Activated T-helper 1 cell treated with Interleukin-2 at 50 U/mL for 16 hours (primary cell): ENCODE results near the gene NHS.

Source experiments
- DNase-seq: peaks from one replicate; pipeline ENCODE4 v3.0.0-alpha.2; 2020; ENCODE audit warnings: low read depth

Gene NHS

GRCh38 chrX:17674601-17675000 lies 299.6 kb downstream of the NHS start:
- no peak for DNase-seq

DNA sequence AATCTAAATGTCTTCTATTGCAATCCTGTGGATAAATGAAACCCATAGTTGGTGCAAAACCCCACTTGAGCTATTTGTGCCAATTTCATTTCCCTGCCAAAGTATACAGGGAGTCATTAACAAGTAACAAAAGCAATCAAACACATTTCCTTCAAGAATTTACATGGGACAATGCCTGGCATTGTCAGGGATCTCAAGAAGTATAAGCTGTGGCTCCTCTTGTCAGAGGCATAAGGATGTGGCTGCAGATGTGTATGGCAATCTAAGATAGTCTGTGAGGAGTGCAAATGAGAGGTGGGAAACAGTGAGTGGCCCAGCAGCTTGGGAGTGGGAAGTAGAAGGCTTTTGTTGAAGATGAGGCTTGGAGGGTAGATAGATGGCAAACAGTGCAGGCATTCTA lies 304.3 kb downstream of the NHS start:
- DNase-seq: no peak

DNA sequence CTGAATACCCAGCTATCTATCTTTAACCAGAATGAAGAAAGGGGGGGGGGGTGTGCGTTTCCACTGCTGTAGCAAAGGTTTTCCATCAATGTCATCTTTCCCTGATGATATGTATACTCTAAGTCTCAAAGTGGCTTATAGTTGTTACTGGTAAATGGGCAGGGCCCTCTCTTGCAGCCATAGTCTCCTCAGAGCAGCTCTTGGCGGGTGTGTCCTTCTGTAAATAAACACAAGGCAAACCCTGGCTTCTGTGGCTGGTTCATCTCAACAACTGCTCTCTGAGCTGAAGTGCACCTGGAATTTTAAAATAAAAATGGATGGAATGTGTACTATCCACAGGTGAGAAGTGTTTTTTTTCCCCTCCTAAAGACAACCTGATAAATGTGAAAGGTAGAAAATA lies 304.8 kb downstream of the NHS start:
- DNase-seq: no peak

GRCh38 chrX:17680732-17681413 lies 305.9 kb downstream of the NHS start:
- no peak for DNase-seq

DNA sequence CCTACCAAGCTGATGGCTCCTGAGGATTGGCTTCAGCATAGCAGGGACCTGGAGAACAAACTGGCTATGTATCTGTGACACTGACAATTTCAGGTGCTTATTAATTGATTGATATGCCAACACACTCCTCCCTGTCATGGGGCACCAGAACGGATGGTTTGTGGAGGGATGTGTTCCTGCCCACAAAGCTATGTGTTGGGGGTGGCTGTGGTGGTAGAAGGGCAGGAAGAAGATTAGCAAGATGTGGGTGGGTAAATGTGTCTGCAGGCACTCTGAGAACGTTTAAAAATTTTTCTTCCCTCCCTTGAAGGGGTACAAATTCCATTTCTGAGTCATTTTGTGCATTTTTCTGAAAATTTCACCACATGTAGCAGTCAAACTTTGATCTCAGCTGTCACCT lies 307.3 kb downstream of the NHS start:
- DNase-seq: no peak

- no peak for DNase-seq
Observed at GRCh38 chrX:17685026-17685425, 310.0 kb downstream of the NHS start.

GRCh38 chrX:17687648-17688047 lies 312.6 kb downstream of the NHS start:
- DNase-seq: no peak

- DNase-seq: no peak
Observed at GRCh38 chrX:17689971-17690409, 315.0 kb downstream of the NHS start.

GRCh38 chrX:17692709-17693346 lies 317.8 kb downstream of the NHS start:
- DNase-seq: no peak

GRCh38 chrX:17697191-17697590 lies 322.2 kb downstream of the NHS start:
- DNase-seq: no peak

- DNase-seq: no peak
Observed at GRCh38 chrX:17700976-17701375, 326.0 kb downstream of the NHS start.

DNA sequence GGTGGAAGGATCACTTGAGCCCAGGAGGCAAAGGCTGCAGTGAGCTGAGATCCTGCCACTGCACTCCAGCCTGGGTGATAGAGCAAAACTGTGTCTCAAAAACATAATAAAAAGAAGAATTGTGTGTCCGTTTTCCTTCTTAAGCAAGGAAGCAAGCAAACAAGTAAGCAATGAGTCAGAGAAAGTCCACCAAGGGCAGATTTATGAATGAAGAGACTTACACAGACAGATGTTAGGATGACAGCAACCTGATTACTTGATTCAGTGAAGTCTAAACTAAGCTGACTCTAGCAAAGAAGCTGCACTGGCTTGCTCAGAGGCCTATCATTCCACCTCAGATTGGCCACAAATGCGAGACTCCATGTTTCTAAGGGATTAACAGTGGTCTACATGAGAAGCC lies 328.2 kb downstream of the NHS start:
- DNase-seq: no peak

GRCh38 chrX:17705211-17705610 lies 330.2 kb downstream of the NHS start:
- no peak for DNase-seq

DNA sequence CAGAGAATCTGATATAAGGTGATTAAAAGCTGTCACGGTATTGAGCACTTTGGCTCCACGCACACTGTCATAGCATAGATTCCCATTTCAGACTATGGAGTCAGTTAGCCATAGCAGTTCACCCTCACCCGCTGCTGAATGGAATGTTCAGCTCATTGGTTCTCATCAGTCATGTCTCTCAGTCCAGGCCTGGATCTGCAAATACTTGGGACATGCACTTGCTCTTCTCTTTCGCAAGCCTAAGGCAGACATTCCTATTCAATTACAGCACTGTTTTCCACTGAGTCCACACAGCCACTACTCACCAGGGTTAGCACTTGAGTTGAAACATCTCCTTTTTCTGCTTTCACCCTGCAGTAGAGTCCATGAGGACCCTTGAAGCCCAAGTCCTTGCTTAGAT lies 331.7 kb downstream of the NHS start:
- no peak for DNase-seq

GRCh38 chrX:17707731-17708130 lies 332.7 kb downstream of the NHS start:
- no peak for DNase-seq

GRCh38 chrX:17710871-17711301 lies 335.9 kb downstream of the NHS start:
- no peak for DNase-seq

DNA sequence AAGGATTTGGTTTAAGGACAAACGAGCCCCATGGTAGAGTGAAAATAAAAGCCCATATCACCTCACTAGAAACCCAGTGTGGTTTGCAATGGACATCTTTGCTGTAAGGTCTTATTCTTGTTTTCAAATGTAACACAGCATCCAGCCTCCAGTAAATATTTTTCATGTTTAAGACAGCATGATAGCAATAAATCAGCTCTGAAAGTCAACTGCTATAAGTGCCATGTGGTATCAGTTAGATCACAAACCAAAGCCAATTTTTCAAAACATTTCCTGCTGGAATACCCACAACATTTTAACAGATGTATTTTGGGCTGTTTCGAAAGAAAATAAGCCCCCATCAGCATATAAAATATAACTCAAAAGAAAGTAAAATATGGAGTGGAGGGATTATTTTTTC lies 338.3 kb downstream of the NHS start:
- DNase-seq: no peak

GRCh38 chrX:17718649-17719165 lies 343.7 kb downstream of the NHS start:
- DNase-seq: no peak

DNA sequence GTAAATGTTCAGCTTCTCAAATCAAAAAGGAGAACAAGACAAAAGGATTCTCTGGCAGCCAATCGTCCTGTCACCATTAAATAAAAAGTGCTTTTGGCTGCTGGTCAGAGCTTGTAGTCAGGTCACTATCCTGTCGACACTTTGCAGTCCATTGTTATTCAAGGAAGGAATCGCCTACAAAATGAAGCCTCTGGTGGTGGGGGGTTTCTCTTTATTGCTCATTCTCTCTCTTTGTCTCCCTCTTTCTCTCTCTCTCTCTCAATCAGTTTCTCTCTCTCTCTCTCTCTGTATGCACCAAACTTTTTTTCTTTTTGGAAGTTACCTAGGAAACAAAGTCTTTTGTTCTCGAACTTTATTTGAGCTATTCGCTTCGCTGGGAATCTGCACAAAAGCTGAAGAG lies 344.7 kb downstream of the NHS start:
- DNase-seq: no peak

DNA sequence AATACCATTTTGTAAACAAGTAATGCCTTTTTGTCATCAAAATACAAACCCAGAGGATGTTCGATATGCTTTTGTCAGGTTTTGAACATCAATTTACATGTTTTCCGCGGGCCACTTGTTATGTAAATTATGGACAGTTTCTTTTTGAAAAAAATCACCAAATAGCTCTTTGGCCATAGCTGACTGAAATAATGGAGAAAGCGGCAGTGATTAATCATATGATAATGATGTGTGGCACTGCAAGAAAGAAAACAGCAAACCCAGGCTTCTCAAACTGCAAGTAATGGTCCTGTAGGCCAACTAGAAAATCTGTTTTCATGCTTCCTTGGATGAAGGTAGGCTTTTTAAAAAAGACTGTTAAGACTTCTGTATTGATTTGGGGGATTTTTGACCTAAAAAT lies 346.7 kb downstream of the NHS start:
- no peak for DNase-seq

- DNase-seq: no peak
Observed at GRCh38 chrX:17725181-17725580, 350.2 kb downstream of the NHS start.

DNA sequence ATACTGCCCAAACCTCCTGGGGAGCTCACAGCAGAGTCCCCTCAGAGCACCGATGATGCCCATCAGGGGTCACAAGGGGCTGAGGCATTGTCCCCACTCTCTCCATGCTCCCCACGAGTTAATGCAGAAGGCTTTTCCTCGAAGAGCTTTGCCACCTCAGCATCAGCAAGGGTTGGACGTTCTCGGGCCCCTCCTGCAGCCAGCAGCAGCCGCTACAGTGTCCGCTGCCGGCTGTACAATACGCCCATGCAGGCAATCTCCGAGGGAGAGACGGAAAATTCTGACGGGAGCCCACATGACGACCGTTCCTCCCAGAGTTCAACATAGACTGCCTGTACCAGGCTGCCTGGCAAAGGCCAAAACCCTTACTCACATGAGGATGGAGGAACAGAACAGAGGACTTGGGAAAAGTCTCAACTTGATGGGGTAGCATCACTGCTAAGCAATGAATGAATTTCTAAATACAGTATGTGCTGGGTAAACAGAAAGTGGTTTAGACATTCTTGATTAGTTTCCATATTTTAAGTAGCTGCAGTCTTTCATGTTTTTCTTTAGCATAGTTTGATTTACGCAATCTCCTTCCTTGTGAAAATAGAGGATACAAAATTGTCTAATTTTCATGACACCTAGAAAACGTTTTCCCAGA lies 357.3 kb downstream of the NHS start:
- no peak for DNase-seq

GRCh38 chrX:17735406-17735805 lies 360.4 kb downstream of the NHS start:
- DNase-seq: no peak
